Left lung (tissue), 10 donors: ENCODE measurements around the gene IPO9. TPM values are rescaled to one million over a fixed set of nuclear protein-coding genes. Genes with fewer than 3 reads are reported as not detected.

Source experiments
- ATAC-seq: fragments of 200-7000 bp; cut with Tn5 transposase; one replicate; pipeline ENCODE4 v1.9.1; 2020; ENCODE audit warnings: moderate library complexity
- DNase-seq, 4 donors: peaks; one replicate each; pipeline ENCODE4 v3.0.0-alpha.2; 2013 to 2020
- H3K27ac ChIP-seq, 2 donors: fragments of 200-600 bp; sonication (generic) in 1 of 2; one replicate each; pipeline versions ENCODE4 v1.5.0 to v1.8.0; 2020 to 2021
- H3K27me3 ChIP-seq, 2 donors: fragments of 200-600 bp; sonication (generic) in 1 of 2; one replicate each; pipeline versions ENCODE4 v1.5.0 to v1.8.0; 2020 to 2021
- H3K36me3 ChIP-seq, 2 donors: fragments of 200-600 bp; sonication (generic) in 1 of 2; one replicate each; pipeline versions ENCODE4 v1.5.0 to v1.8.0; 2020 to 2021
- H3K4me1 ChIP-seq, 2 donors: fragments of 200-600 bp; one replicate each; pipeline ENCODE4 v1.8.0; 2021
- H3K4me3 ChIP-seq, 2 donors: fragments of 200-600 bp; sonication (generic) in 1 of 2; one replicate each; pipeline versions ENCODE4 v1.5.0 to v1.8.0; 2020 to 2021; ENCODE audit warnings: mild to moderate bottlenecking in 1 of 2
- H3K9me3 ChIP-seq, 2 donors: fragments of 200-600 bp; sonication (generic) in 1 of 2; one replicate each; pipeline versions ENCODE4 v1.5.0 to v1.8.0; 2020 to 2021
- intact Hi-C, 2 donors: fragments of 100-400 bp; cut with DNase I; formaldehyde crosslinking; loops; one replicate each; pipeline versions ENCODE4 v1.11.2 to v1.14.2; 2022
- polyA plus RNA-seq, 6 donors: library from polyadenylated mRNA; unstranded; fragments of 120-200 nt; gene quantifications; one replicate each; pipeline ENCODE4 v1.2.1, GENCODE V29; 2013; ENCODE audit not compliant: insufficient read length in 6 of 6
- total RNA-seq, 2 donors: library from RNA; stranded (reverse); fragmentation: NEBNext Ultra II Directional; extraction: Animal tissue kit (Norgen Biotek cat#: 25700); gene quantifications; one replicate each; pipeline ENCODE4 v1.2.1, GENCODE V29; 2021
- TF ChIP-seq, protein P1 (sequence below), 2 donors: fragments of 200-600 bp; sonication (generic) in 1 of 2; IDR thresholded peaks; one replicate each; pipeline versions ENCODE4 v1.5.0 to v1.8.0; 2021; ENCODE audit warnings: antibody characterized with exemption in 2 of 2
- donor health status: DM: no; HTN: yes; CAD: no.
- donor health status: DM: no; HTN: no; CAD: no.

Gene IPO9
- total and polyA plus RNA-seq, 8 donors, result 49.3 to 94.0 (median 84.4) TPM

DNA sequence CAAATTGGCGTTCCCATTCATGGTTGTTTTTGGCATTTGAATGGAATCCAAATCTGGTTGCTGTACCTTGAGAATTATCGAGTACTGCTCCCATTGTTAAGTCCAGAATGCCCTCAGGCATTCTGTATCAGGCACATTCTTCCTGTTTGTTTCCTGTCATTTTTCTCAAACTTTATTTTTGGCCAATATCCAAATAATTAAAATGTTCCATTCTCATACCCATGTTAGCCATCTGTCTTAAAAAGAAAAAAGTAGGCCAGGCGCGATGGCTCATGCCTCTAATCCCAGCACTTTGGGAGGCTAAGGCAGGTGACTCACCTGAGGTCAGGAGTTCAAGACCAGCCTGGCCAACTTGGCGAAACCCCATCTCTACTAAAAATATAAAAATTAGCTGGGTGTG lies 30.5 kb downstream of the IPO9 start:
- no peaks in the 10 kb centered on the region for H3K9me3 ChIP-seq
- intact Hi-C loops, result no loop called here
- H3K27ac ChIP-seq, result no peak overlapping the region
- H3K27me3 ChIP-seq, result no peaks in the 10 kb centered on the region
- TF ChIP-seq, protein P1, sequence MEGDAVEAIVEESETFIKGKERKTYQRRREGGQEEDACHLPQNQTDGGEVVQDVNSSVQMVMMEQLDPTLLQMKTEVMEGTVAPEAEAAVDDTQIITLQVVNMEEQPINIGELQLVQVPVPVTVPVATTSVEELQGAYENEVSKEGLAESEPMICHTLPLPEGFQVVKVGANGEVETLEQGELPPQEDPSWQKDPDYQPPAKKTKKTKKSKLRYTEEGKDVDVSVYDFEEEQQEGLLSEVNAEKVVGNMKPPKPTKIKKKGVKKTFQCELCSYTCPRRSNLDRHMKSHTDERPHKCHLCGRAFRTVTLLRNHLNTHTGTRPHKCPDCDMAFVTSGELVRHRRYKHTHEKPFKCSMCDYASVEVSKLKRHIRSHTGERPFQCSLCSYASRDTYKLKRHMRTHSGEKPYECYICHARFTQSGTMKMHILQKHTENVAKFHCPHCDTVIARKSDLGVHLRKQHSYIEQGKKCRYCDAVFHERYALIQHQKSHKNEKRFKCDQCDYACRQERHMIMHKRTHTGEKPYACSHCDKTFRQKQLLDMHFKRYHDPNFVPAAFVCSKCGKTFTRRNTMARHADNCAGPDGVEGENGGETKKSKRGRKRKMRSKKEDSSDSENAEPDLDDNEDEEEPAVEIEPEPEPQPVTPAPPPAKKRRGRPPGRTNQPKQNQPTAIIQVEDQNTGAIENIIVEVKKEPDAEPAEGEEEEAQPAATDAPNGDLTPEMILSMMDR (IDR thresholded peaks at IDR 0.05), result no peak
- ATAC-seq (no peak), DNase-seq (no peak)
- peaks cover 0 to 93% of the 10 kb centered on the region in 2 donors for H3K36me3 ChIP-seq
- no peaks in the 10 kb centered on the region for H3K4me1 ChIP-seq
- no peak overlapping the region for H3K4me3 ChIP-seq

DNA sequence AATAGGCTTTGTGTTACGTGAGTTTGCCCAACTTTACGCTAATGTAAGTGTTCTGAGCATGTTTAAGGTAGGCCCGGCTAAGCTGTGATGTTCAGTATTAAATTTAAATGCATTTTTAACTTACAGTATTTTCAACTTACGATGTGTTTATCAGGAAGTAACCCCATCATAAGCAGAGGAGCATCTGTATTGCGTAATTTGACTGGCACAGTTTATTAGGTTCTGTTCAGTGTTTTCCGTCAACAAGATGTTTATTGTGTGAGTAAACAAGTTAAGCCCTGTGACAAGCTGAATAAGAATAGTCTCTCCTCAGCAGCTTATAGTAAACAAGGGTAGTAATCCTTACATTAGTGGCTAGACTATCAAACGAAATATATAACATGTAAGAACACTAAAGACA lies 32.5 kb downstream of the IPO9 start:
- no peak overlapping the region for H3K27ac ChIP-seq
- peaks cover 0 to 92% of the 10 kb centered on the region in 2 donors for H3K36me3 ChIP-seq
- no peaks in the 10 kb centered on the region for H3K27me3 ChIP-seq
- TF ChIP-seq, protein P1 (IDR thresholded peaks at IDR 0.05), result no peak
- H3K4me1 ChIP-seq, result peaks cover 0 to 6% of the 10 kb centered on the region in 2 donors
- H3K9me3 ChIP-seq, result no peaks in the 10 kb centered on the region
- ATAC-seq, result no peak
- intact Hi-C loops, result no loop called here
- no peak overlapping the region for H3K4me3 ChIP-seq
- no peak for DNase-seq

DNA sequence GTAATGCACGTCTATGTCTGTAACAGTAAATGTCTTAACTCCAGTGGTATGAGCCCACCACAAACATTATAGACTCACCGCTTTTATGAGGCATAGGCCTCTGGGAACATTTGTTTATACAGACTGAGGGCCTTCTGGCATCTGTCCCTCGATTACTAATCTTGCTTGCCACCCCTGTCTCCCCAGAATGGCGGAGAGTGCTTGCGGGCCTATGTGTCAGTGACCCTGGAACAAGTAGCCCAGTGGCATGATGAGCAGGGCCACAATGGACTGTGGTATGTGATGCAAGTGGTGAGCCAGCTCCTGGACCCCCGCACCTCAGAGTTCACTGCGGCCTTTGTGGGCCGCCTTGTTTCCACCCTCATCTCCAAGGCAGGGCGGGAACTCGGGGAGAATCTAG lies 41.4 kb downstream of the IPO9 start:
- intact Hi-C loops, result no loop called here
- Histone ChIP-seq H3K27ac (no peak overlapping the region), H3K4me1 (peaks cover 0 to 6% of the 10 kb centered on the region in 2 donors), H3K9me3 (no peaks in the 10 kb centered on the region), H3K27me3 (no peaks in the 10 kb centered on the region), H3K36me3 (peaks cover 0 to 96% of the 10 kb centered on the region in 2 donors), H3K4me3 (no peak overlapping the region)
- TF ChIP-seq, protein P1 (IDR thresholded peaks at IDR 0.05), result no peak
- ATAC-seq, result no peak
- no peak for DNase-seq

DNA sequence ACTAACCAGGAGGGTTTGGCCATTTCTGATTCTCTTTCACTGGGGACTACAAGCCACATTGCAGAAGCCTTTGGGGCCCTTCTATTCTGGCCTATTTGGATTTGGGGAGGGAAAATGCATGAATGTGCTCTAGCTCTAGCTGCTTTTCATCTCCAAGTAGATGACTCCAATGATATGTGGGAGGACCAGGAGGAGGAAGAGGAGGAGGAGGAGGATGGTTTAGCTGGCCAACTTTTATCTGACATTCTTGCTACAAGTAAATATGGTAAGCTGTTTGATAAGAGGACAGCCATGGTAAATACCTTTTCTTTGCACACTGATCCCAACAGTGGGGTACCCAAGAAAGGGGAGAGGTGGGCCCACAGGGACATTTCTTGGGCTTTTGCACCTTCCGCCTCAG lies 45.7 kb downstream of the IPO9 start:
- H3K36me3 ChIP-seq, result peaks cover 0 to 72% of the 10 kb centered on the region in 2 donors
- TF ChIP-seq, protein P1 (IDR thresholded peaks at IDR 0.05), result no peak
- no peaks in the 10 kb centered on the region for H3K9me3 ChIP-seq
- H3K4me1 ChIP-seq, result no peaks in the 10 kb centered on the region
- no peak for ATAC-seq
- intact Hi-C loops, result no loop called here
- no peak overlapping the region for H3K27ac ChIP-seq
- no peaks in the 10 kb centered on the region for H3K27me3 ChIP-seq
- DNase-seq, result no peak
- H3K4me3 ChIP-seq, result no peak overlapping the region

DNA sequence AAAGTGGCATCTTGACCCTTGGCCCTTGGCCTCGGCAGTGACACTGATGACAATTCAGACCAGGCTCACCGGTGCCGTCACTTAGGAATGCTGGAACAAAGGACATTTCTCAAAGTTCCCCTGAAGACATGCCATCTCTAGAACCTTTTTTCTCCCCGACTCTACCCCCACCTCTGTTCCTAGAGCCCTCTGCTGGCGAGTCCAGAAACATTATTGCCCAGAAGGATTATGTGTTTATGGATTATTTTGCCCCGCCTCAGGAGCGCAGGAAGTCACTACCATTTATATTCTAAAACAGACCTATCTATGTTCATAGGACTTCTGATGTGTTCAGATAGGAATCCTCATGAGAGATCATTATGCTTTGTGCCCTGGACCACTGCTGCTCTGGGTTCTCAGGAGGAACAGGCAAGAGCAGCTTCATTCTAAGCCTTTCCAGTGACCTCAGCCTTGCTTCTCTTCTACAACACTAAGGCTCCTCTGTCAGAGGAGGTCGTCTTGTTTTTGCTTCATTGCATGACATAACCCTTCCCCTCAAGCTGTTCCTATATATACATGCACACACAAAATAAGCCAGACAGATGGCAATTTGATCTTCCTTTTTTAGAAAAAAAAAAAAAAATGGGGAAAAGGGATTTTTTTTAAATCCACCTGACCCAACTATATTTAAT lies 47.3 kb downstream of the IPO9 start:
- Histone ChIP-seq H3K9me3 (no peaks in the 10 kb centered on the region), H3K36me3 (peaks cover 0 to 56% of the 10 kb centered on the region in 2 donors), H3K4me3 (no peak overlapping the region), H3K27ac (no peak overlapping the region), H3K27me3 (no peaks in the 10 kb centered on the region), H3K4me1 (no peaks in the 10 kb centered on the region)
- DNase-seq, result no peak
- intact Hi-C loops, result no loop called here
- TF ChIP-seq, protein P1 (IDR thresholded peaks at IDR 0.05), result no peak
- no peak for ATAC-seq
